ENCODE measurements around the gene HUS1B.
"Not testable (repeated sequence)": the region's sequence is repeated elsewhere in the genome, so short reads cannot be mapped to it uniquely, and the experiment has no call there.

Gene HUS1B

DNA sequence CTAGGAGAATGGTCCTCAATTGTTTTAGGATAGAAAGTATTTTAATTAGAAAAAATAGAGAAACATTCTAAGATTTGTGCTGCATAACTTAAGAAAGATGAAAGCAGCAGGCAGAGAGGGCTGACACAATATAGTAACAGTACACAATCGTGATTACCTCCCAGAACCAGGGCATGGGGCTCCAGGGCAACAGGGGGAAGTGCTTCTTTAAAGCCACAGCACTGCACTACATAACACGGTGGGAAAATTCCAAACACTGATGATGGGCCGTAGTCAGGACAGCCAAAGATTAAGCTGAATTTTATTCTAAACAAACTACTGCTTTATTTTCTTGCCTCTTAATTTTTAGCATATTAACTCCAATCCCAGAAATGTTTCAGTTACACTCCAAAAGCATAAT is 21.6 kb upstream of the HUS1B start:
- no peak for DNase-seq

DNA sequence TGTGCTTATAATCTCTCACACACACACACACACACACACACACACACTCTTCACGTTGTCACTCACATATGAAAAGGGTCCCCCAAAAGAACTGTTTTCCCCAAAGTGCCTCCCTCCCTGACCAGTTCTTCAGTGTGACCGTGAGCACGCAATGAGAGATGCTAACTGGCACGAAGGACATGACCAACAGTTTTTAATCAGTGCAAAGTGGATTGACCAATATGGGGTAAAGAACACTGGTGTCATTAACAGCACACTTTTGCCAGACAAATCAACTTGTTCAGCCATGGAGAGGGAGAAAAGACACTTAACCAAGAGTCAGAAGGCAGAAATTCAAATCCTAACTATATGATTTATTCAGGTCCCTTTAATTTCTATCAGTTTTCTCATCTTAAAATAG is 21.0 kb upstream of the HUS1B start:
- no peak for DNase-seq

DNA sequence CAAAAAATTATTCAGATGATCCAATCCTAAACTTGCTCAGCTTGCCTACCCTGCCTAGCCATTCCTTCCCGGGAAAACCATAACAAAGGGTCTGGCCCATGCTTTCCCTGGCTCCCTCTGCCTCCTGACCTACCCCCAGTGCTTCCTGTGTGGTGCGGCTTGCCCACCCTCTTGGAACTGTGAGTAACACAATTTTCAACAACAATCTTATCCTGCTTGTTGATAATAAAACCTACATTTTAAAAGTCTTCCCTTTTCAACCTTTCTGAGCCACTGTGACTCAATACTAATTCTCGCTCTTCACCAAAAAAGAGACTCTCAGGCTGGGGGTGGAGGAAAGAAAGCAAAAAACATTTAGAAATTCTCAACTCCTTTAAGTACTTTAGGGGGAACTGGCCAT is 18.1 kb upstream of the HUS1B start:
- DNase-seq: no peak

DNA sequence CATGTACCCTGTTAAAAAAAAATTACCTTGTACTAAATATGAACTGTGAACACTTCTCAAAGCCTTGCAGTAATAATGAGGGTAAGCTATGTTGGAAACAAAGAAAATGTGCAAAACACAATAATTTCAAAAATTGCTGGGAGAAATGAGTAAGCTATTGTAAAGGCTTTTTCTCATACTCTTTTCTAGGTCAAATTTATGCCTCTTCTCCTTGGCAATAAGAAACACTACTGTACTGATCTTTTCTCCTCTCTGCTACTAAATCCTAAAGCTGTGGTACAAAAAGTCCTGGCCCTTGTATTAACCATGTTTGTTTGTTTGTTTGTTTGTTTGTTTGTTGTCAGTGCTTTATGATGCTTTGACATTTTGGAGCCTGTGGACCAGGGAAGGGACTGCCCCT is 17.5 kb upstream of the HUS1B start:
- no peak for DNase-seq

DNA sequence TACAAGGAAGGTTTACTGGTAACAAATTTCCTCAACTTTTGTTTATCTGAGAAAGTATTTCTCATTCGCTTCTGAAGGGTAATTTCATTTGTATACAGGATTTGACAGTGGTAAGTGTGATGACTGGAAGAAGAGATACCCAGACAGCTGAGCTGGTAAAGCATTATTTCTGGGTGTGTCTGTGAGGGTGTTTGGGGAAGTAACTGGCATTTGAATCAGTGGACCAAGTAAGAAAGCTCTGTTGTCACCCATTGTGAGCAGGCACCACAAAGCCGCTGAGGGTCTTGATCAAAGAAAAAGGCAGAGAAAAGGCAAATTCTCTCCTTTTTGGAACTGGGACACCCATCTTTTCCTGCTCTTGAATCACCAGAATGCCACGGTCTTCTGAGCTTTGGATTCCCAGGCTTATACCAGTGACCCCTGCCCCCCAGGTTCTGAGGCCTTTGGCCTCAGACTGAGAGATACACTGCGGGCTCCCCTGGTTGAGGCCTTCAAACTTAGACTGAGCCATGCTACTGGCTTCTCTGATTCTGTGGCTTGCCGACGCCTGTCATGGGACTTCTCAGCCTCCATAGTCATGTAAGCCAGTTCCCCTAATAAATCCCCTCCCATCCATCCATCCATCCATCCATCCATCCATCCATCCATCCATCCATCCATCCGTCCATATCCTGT is 10.5 kb upstream of the HUS1B start:
- DNase-seq: no peak

DNA sequence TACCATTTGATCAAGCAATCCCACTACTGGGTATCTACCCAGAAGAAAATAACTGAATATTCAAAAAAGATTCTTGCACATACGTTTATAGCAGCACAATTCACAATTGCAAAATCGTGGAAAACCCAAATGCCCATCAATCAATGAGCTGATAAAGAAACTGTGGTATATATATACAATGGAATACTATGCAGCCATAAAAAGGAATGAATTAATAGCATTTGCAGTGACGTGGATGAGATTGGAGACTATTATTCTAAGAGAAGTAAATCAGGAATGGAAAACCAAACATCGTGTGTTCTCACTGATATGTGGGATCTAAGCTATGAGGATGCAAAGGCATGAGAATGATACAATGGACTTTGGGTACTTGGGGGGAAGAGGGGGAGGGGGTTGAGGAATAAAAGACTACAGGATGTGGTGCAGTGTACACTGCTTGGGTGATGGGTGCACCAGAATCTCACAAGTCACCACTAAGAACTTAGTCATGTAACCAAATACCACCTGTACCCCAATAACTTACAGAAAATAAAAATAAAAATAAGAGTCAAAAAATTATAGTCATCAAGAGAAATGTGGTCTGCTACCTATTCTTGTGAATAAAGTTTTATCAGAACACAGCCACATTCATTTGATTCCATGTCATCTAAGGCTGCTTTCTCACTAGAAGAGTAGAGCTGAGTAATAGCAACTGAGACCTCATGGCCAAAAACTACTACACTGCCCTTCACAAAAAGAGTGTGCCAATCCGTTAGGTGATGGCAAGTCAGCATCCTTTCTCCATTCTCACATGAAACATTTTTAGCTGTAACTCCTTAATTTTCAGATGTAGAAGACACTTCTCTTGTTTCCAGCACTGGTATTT is 8.7 kb upstream of the HUS1B start:
- DNase-seq: no peak

DNA sequence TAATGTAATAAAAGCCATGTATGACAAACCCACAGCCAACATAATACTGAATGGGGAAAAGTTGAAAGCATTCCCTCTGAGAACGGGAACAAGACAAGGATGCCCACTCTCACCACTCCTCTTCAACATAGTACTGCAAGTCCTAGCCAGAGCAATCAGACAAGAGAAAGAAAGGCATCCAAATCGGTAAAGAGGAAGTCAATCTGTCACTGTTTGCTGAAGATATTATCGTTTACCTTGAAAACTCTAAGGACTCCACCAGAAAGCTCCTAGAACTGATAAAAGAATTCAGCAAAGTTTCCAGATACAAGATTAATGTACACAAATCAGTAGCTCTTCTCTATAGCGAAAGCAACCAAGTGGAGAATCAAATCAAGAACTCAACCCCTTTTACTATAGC is 6.9 kb upstream of the HUS1B start:
- not testable (repeated sequence) for DNase-seq

DNA sequence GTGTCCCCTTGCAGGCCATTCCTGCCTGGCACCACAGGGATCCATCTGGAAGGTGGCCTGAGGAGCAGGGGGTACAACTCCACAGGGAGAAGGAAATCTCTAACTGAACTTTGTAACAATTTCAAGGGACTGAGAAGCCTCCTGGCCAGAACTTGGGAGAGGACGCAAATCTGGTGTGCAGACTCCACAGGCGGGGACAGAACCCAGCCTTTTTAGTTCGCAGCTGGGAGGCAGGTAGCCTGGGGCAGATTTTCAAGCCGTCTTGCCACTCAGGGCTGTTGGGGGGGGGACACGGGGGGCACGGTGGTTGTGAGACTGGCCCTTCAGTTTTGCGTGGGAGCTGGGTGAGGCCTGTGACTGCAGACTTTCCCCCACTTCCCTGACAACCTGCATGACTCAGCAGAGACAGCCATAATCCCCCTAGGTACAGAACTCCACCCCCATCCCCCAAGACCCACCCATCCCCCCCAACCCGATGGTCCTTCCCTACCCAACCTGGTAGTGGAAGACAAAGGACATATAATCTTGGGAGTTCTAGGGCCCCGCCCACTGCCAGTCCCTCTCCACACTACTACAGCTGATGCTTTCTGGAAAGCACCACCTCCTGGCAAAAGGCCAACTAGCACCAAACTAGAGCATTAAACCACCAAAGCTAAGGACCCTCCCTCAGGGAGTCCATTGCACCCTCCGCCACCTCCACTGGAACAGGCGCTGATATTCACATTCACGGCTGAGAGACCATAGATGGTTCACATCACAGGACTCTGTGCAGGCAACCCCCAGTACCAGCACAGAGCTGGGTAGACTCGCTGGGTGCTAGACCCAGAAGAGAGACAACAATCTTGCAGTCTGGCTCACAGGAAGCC is 3.0 kb upstream of the HUS1B start:
- DNase-seq: no peak

DNA sequence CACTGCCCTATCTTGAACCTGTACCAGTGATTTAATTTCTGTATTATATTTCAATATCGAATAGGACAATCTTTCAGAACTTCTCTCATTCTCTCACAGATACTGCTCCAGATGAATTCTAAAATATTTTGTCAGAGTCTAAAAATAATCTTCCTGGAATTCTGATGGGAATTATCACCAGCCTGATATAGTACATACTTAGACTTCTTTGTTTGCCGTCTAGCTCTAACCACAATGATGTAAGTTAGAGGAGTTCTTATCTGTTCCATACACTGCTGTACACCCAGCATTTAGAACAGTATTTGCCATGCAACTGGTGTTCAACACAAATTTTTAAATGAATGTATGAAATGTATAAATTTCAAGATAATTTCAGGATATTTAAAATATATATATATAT is 1.3 kb upstream of the HUS1B start:
- DNase-seq: no peak

DNA sequence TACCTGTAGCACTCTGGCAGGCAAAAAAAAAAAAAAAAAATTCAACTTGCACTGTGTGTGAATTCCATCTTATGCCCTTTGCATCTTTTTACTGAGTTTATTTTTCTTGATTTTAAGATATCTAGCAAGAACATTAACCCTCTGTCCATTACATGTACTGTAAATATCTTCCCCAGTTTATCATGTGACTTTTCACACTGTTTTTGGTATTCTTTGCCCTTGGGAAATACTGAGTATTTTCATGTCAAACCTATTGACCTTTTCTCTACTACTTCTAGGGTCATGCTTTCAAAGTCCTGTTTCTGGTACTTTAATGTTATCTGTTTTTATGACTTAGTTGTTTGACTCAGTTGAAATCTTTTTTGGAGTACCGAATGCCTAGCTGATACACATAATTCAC is 843 bp upstream of the HUS1B start:
- DNase-seq: no peak

DNA sequence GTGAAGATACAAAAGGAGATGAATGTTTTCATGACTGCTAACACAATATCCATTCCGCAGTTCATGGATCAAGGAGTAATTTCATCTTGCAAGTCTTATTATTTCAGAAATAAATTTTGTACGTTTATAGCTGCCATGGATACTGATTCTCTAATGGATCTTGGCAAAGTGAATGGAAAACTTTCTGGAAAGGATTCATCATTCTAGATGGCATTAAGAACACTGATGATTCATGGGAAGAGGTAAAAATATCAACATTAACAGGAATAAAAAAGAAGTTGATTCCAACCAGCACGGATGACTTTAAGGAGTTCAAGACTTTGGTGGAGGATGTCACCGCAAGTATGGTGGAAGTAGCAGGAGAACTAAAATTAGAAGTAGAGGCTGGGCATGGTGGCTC is 2.8 kb downstream of the HUS1B start:
- DNase-seq: no peak

DNA sequence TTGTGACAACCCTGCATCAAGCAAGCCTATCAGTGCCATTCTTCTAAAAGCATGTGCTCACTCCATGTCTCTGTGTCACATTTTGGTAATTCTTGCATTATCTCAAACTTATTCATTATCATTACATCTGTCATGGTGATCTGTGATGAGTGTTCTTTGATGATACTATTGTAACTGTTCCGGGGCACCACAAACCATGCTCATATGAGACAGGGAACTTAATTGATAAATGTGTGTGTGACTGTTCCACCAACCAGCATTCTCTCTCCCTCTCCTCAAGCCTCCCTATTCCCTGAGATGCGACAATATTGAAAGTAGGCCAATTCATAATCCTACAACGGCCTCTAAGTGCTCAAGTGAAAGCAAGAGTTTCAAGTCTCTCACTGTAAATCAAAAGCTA is 4.0 kb downstream of the HUS1B start:
- no peak for DNase-seq

DNA sequence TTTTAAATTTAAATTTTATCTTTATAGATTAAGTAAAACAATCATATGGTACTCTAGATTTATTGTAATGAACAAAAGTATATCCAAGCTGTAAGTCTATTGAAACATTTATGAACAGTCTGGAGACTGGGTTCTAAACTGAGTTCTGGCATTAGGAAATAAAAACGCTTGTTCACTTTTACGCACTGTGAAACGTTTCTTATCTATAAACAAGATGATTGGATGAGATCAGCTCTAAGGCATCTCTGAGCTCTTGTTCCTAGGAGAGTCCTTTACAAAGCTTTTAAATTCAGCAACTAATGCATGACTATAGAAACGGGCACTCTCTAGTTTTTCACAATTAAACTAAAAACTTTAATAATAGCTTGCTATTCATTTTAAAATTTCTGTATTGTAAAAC is 6.8 kb downstream of the HUS1B start:
- DNase-seq: no peak

DNA sequence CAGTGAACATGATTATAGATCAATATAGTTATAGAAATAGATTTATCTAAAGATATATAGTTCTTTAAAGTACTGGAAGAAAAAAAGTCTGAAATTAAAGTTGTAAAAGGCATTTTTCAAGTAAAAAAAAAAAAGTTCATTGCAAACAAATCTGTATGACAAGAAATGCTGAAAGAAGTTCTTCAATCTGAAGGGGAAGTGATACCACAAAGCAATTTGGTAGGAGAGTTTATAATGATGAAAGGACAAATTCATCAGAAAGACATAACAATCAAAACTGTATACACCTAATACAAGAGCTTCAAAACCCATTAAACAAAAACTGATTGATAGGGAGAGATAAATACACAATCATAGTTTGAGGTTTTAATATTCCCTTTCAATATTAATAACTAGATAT is 14.1 kb downstream of the HUS1B start:
- no peak for DNase-seq

DNA sequence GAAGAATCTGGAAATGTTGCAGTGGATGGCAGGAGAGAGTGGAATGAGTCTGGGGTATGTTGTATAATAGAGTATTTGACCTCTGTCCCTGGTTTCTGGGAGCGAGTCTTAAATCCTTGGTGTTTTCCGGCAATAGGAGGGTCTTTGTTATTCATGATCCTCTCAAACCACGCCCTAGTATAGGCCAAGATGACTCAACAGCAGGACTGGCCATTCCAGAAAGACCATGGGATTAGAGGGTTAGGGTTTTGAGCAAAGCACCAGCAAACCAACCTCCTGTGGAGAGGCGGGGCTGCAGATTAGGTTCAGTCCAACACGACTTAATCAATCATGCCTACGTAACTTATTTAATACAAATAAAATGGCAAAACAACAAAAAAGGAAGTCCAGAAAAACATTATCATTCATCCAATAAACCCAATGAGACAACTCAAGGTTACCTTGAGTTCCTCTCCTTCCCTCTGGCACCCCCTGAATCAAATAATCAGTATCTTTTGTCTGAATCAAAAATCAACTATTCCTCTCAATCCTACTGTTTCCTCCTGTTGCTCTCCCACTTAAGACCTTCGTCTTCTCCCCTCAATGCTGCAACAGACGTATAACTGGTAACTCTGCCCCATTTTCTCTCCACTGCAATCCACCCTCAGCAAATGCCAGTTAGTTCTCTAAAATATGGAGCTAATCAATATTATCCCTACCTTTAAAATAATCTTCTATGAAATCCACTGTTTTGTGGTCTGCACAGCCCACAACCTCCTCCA is 15.5 kb downstream of the HUS1B start:
- no peak for DNase-seq

DNA sequence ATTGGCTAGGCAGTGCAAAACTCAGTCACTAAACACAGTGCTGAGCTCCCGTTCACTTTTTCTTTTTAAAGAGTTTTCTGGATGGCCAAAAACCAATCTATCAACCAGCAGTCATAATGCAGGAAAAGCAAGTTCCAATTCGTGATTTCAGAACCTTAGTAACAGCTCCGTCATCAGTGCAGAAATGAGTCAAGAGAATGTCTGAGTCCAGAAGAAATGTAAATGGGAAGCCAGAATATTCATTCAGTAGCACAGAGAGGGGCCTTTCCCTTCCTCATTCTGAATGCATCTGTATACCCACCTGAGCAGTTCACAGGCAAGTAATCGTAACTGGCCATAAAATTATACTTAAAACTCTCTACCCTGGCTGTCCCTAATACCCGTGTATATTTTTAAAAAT is 20.4 kb downstream of the HUS1B start:
- no peak for DNase-seq

DNA sequence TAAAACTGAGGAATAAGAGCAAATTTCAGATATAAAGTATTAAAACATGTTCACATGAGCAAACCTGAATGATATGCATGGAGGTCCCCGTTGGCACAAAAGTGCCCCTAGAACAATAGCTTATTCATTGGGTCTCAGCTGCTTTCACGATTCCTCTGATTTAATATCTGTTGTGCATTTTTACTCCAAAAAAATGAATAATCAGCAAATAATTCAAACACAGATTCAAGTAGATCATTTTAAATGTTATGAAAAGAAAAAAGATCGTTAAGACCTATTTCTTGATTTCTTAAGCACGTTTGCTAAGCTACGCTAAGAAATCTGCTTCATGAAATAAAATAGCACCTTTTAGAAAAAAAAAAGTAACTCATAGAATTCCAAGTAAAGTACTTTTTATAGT is 21.7 kb downstream of the HUS1B start:
- no peak for DNase-seq

DNA sequence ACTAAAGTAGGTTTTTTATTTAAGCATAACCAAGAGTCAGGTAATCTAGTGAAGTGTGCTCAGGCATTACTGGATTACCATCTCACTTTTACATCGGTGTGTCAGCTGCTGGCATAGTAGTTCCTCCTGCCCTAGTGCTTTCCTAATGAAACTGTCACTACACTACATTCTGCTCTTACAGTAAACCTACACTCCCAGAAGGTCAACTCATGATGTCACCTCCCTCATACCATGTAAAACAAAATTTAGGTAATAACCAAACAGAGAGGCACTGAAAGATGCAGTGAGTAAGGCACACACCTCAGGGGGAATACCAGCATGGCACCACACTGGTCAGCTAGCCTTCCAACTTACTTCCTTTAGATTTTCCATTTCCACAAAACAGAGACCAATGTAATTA is 23.3 kb downstream of the HUS1B start:
- DNase-seq: no peak

DNA sequence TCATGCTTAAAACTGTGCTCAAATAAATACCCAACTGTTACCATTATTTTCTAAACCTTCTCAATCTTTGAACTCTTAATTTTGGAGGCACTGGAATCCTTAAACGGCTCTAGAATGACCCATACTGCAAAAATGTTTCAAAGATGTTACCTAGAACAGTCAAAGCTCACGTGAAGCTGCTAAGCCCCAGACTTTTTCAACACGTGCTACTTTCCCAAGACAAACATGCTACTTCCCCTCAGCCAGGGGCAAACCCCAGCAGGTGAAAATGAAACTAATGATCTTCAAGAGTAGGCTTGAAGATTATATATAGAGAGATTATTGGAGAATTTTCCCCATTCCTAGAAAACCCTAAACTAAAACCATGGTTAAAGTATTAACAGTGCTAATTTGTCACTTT is 28.1 kb downstream of the HUS1B start:
- no peak for DNase-seq

DNA sequence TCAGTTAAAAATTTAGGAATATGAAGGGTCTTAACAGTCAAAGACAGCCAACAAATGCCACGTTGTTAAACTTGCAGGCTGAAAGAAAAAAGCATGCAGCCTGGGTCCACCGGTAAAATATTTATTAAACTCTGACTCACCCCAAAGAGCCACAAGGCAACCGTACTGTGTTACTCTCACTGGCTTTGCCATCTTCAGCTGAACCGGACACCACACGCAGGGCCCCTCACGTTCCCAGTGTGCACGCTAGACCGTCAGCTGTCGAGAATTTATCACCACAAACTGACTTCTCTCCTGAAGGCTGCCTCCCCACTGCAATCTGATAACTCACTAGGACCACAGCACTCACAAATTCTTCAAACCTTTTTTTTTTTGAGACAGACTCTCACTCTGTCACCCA is 30.7 kb downstream of the HUS1B start:
- DNase-seq: no peak

DNA sequence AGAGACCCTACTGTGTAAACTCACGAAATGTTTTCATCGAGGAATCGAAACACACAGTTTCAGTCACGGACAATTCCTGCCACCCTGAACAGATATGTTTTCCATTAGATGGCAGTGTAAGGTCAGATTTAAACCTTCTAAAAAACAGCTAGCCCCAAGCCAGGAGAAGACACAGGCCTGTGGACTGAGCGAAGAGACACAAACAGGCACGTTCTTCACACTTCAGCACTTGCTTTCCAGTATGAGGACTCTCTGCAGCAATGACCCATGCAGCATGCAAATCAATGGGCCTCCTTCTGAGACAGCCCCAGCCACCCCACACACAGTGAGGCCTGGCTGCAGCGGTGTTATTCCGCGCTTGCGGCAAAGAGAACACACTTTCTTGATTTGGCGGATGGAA is 31.9 kb downstream of the HUS1B start:
- no peak for DNase-seq

DNA sequence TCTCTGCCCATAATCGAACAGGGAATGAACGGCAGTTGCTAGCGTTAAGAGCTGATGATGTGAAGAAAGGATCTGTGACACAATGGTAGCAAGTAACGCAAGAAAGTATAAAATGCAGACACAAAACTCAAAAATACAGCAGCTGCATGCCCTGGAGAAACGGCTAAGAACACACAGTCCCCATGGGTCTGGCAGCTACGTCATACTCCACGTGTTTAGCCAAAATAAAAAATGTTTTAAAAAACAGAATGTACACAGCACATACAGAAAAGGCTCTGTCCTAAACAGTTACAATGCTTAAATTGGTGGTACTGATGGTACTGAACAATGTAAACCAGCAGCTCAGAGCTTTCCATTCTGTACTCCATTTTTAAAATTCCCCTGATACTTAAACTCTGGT is 34.4 kb downstream of the HUS1B start:
- DNase-seq: no peak

DNA sequence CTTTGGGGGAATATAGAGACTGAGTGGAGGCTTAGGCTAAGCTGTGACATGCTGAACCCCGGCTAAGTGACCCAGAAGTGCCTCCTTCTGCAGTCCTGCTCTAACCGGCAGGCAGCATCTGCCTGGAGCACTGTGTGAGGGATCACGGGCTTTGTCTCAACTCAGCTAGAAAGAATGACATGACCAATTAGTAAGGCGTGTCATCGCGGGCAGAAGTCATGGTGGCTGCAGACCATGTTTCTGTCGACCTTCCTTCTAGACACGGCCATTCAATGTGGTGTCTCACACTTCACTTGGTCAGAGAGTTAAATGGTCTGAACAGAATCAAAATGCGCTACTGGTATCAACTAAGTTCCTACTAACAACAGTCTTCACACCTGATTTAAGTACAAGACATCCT is 35.0 kb downstream of the HUS1B start:
- no peak for DNase-seq
